HG02943 (cell line): ENCODE results near the gene POU2AF3.

Experiments
- ATAC-seq: cut with Tn5 transposase; IDR thresholded peaks from one replicate; pipeline ENCODE4 v1.9.1; 2021; ENCODE audit warnings: mild to moderate bottlenecking, low read depth, moderate library complexity; ENCODE audit not compliant: unreplicated experiment

POU2AF3 gene

GRCh38 chr11:111349191-111349695 is 50.9 kb downstream of the POU2AF3 start:
- no peak for ATAC-seq

GRCh38 chr11:111350811-111351210 is 52.5 kb downstream of the POU2AF3 start:
- ATAC-seq = no peak

- no peak for ATAC-seq
Measured at GRCh38 chr11:111351374-111352055, 53.2 kb downstream of the POU2AF3 start.

- ATAC-seq = no peak
Measured at GRCh38 chr11:111352231-111352746, 53.9 kb downstream of the POU2AF3 start.

- ATAC-seq = no peak
Measured at GRCh38 chr11:111352935-111353710, 54.8 kb downstream of the POU2AF3 start.

- no peak for ATAC-seq
Measured at GRCh38 chr11:111353776-111354600, 55.6 kb downstream of the POU2AF3 start.

GRCh38 chr11:111354601-111354891 is 56.2 kb downstream of the POU2AF3 start:
- ATAC-seq = no peak

GRCh38 chr11:111355101-111355500 is 56.8 kb downstream of the POU2AF3 start:
- ATAC-seq = no peak

GRCh38 chr11:111355956-111356659 is 57.8 kb downstream of the POU2AF3 start:
- ATAC-seq = no peak

- no peak for ATAC-seq
Measured at GRCh38 chr11:111356660-111357048, 58.3 kb downstream of the POU2AF3 start.

GRCh38 chr11:111357150-111358037 is 59.0 kb downstream of the POU2AF3 start:
- ATAC-seq = no peak
